Measurements from ENCODE around the gene SHISA8. TPM values are rescaled to one million over a fixed set of nuclear protein-coding genes. Genes with fewer than 3 reads are reported as not detected.
A peak's percentile ranks its signal among the peaks of the same experiment; 100 is the strongest.

SHISA8 gene
- total RNA-seq, 2 experiments from 2014 or later = 0.56 to 0.60 TPM

- Histone ChIP-seq H3K27me3 (ENCODE audit: control insufficient read depth in 1 of 2, insufficient read depth in 2 of 2, low read length in 2 of 2) (no peaks in the 10 kb centered on the region), H3K4me3 (ENCODE audit: low read length) (no peak overlapping the region), H3K36me3 (ENCODE audit: insufficient read depth, low read length) (peaks cover 93% of the 10 kb centered on the region), H3K27ac (ENCODE audit: low read depth in 1 of 2, low read length in 2 of 2) (no peak overlapping the region), H3K4me1 (ENCODE audit: insufficient read depth, low read length) (no peaks in the 10 kb centered on the region), H3K9me3 (ENCODE audit: control insufficient read depth in 1 of 2, insufficient read depth in 1 of 2, low read length in 2 of 2) (no peaks in the 10 kb centered on the region)
- H3K4me3 Mint-ChIP-seq = no peak overlapping the region
- ATAC-seq (ENCODE audit: poor library complexity) (no peak), DNase-seq (no peak)
- H3K36me3 Mint-ChIP-seq (ENCODE audit: low read depth) = peaks cover 94% of the 10 kb centered on the region
- H3K27ac Mint-ChIP-seq = no peak overlapping the region
- CTCF ChIA-PET = no interaction called here
- intact Hi-C loops (cut with DNase I, micrococcal nuclease) = no loop called here
- TF ChIP-seq CTCF (IDR thresholded peaks at IDR 0.05) = no peak
- H3K9me3 Mint-ChIP-seq = no peaks in the 10 kb centered on the region
- POLR2A ChIA-PET = no interaction called here
- H3K4me1 Mint-ChIP-seq (ENCODE audit: low read depth) = peaks cover 8% of the 10 kb centered on the region
- H3K27me3 Mint-ChIP-seq = no peaks in the 10 kb centered on the region
Observed at GRCh38 chr22:41880653-41881052, 34.2 kb downstream of the SHISA8 start.

GRCh38 chr22:41876675-41877074 lies 38.2 kb downstream of the SHISA8 start:
- no peak for TF ChIP-seq CTCF (IDR thresholded peaks at IDR 0.05)
- Mint-ChIP-seq H3K9me3 (no peaks in the 10 kb centered on the region), H3K4me1 (ENCODE audit: low read depth) (peaks cover 29% of the 10 kb centered on the region), H3K27ac (peak overlapping the region; percentile 72), H3K4me3 (no peak overlapping the region), H3K36me3 (ENCODE audit: low read depth) (peaks cover 87% of the 10 kb centered on the region), H3K27me3 (no peaks in the 10 kb centered on the region)
- Histone ChIP-seq H3K4me3 (ENCODE audit: low read length) (no peak overlapping the region), H3K4me1 (ENCODE audit: insufficient read depth, low read length) (peaks cover 15% of the 10 kb centered on the region), H3K27me3 (ENCODE audit: control insufficient read depth in 1 of 2, insufficient read depth in 2 of 2, low read length in 2 of 2) (no peaks in the 10 kb centered on the region), H3K9me3 (ENCODE audit: control insufficient read depth in 1 of 2, insufficient read depth in 1 of 2, low read length in 2 of 2) (no peaks in the 10 kb centered on the region), H3K27ac (ENCODE audit: low read depth in 1 of 2, low read length in 2 of 2) (no peak overlapping the region), H3K36me3 (ENCODE audit: insufficient read depth, low read length) (peaks cover 80% of the 10 kb centered on the region)
- intact Hi-C loops (cut with DNase I, micrococcal nuclease) = no loop called here
- ChIA-PET CTCF (interaction anchor here (1.3 to 1.4 kb wide), 2 partner anchors 19 to 64 kb away, joined by 4 read pairs; no protein-coding TSS in a partner anchor), POLR2A (no interaction called here)
- DNase-seq = peak in 1 of 14 experiments; percentile 17
- ATAC-seq (ENCODE audit: poor library complexity) = peak; percentile 43

- CTCF ChIA-PET = interaction anchor here (1.3 to 1.4 kb wide), 2 partner anchors 19 to 65 kb away, joined by 4 read pairs; no protein-coding TSS in a partner anchor
- Mint-ChIP-seq H3K36me3 (ENCODE audit: low read depth) (peaks cover 84% of the 10 kb centered on the region), H3K27ac (peak overlapping the region; percentile 72), H3K27me3 (no peaks in the 10 kb centered on the region), H3K4me1 (ENCODE audit: low read depth) (peaks cover 29% of the 10 kb centered on the region), H3K4me3 (no peak overlapping the region), H3K9me3 (no peaks in the 10 kb centered on the region)
- no peaks in the 10 kb centered on the region for H3K27me3 ChIP-seq (ENCODE audit: control insufficient read depth in 1 of 2, insufficient read depth in 2 of 2, low read length in 2 of 2)
- H3K27ac ChIP-seq (ENCODE audit: low read depth in 1 of 2, low read length in 2 of 2) = no peak overlapping the region
- no peak overlapping the region for H3K4me3 ChIP-seq (ENCODE audit: low read length)
- DNase-seq = no peak
- no peak for ATAC-seq (ENCODE audit: poor library complexity)
- H3K9me3 ChIP-seq (ENCODE audit: control insufficient read depth in 1 of 2, insufficient read depth in 1 of 2, low read length in 2 of 2) = no peaks in the 10 kb centered on the region
- H3K4me1 ChIP-seq (ENCODE audit: insufficient read depth, low read length) = peaks cover 15% of the 10 kb centered on the region
- peaks cover 80% of the 10 kb centered on the region for H3K36me3 ChIP-seq (ENCODE audit: insufficient read depth, low read length)
- intact Hi-C loops (cut with DNase I, micrococcal nuclease) = no loop called here
- POLR2A ChIA-PET = no interaction called here
- TF ChIP-seq CTCF (IDR thresholded peaks at IDR 0.05) = no peak
Observed at GRCh38 chr22:41876275-41876674, 38.6 kb downstream of the SHISA8 start.
